ENCODE measurements around the gene TGFB1I1. TPM values are rescaled to one million over a fixed set of nuclear protein-coding genes. Genes with fewer than 3 reads are reported as not detected.

The TGFB1I1 gene
- total and polyA plus RNA-seq, 2 of the 13 experiments (the other 11 are each of a cell fraction or from before 2014, with no cell fraction given): 0.80 to 2.9 TPM

- TF ChIP-seq ZNF513 (CRISPR knock-in tag; conservative IDR thresholded peaks at IDR 0.05) (0 out of 2 replicates have a peak, but pooled peaks have one; percentile 37), ZNF235 (CRISPR knock-in tag; IDR thresholded peaks at IDR 0.05; ENCODE audit: borderline replicate concordance) (peak; percentile 76; the same call in 1 of the 2 replicates), BHLHE40 (IDR thresholded peaks at IDR 0.05; ENCODE audit: low read length) (peak; percentile 25; the same call in 1 of the 2 replicates), IKZF1 (IDR thresholded peaks at IDR 0.05) (no peak), ZNF136 (CRISPR knock-in tag; IDR thresholded peaks at IDR 0.05; ENCODE audit: low read depth) (peak; percentile 46; the same call in 1 of the 2 replicates), ZNF33B (CRISPR knock-in tag; IDR thresholded peaks at IDR 0.05) (peak; percentile 70; the same call in 1 of the 2 replicates), ZNF382 (CRISPR knock-in tag; IDR thresholded peaks at IDR 0.05; ENCODE audit: borderline replicate concordance) (no peak), RCOR2 (CRISPR knock-in tag; IDR thresholded peaks at IDR 0.05) (peak; percentile 55; the same call in 1 of the 2 replicates)
- TF ChIP-seq, protein P1, sequence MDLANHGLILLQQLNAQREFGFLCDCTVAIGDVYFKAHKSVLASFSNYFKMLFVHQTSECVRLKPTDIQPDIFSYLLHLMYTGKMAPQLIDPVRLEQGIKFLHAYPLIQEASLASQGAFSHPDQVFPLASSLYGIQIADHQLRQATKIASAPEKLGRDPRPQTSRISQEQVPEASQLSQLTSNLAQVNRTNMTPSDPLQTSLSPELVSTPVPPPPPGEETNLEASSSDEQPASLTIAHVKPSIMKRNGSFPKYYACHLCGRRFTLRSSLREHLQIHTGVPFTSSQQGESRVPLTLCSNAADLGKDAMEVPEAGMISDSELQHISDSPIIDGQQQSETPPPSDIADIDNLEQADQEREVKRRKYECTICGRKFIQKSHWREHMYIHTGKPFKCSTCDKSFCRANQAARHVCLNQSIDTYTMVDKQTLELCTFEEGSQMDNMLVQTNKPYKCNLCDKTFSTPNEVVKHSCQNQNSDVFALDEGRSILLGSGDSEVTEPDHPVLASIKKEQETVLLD (CRISPR knock-in tag; IDR thresholded peaks at IDR 0.05; ENCODE audit: low read depth): no peak
These were observed 5.6 kb downstream of the TGFB1I1 start (continued) for GRCh38 chr16:31477220-31478216.
